Pancreas (tissue), 10 donors: ENCODE results near the gene IL16. TPM values are rescaled to one million over a fixed set of nuclear protein-coding genes. Genes with fewer than 3 reads are reported as not detected.
"Not testable (repeated sequence)": the region's sequence is repeated elsewhere in the genome, so short reads cannot be mapped to it uniquely, and the experiment has no call there.

ENCODE experiments used
- ATAC-seq, 4 donors: fragments of 200-7000 bp; cut with Tn5 transposase; one replicate each; pipeline versions ENCODE4 v1.8.0 to v1.9.1; 2020; ENCODE audit warnings: mild to moderate bottlenecking in 4 of 4, moderate library complexity in 4 of 4
- DNase-seq, 6 donors: peaks; one replicate each; pipeline ENCODE4 v3.0.0-alpha.2; 2020
- FAIRE-seq: peaks from 2 replicates; lab custom pipeline; 2012; peaks lifted over from hg19 to GRCh38; lab: Jason Lieb, UNC
- H3K27ac ChIP-seq, 4 donors: fragments of 200-600 bp; sonication (generic); 1 replicate in 3 of 4; 2 replicates in 1 of 4; pipeline versions ENCODE4 v1.5.0 to v1.8.0; 2020
- H3K27me3 ChIP-seq, 4 donors: fragments of 200-600 bp; one replicate each; pipeline ENCODE4 v1.8.0; 2021
- H3K36me3 ChIP-seq, 3 donors: fragments of 200-600 bp; sonication (generic) in 1 of 3; one replicate each; pipeline versions ENCODE4 v1.5.0 to v1.8.0; 2020 to 2021
- H3K4me1 ChIP-seq, 3 donors: fragments of 200-600 bp; one replicate each; pipeline ENCODE4 v1.8.0; 2021
- H3K4me3 ChIP-seq, 4 donors: fragments of 200-600 bp; sonication (generic) in 2 of 4; one replicate each; pipeline versions ENCODE4 v1.5.0 to v1.8.0; 2020 to 2021
- H3K9me3 ChIP-seq, 4 donors: fragments of 200-600 bp; one replicate each; pipeline ENCODE4 v1.8.0; 2021
- WGBS, 2 donors: extraction: QIAGEN DNeasy Blood & Tissue Kit; methylation state at CpG; one replicate each; pipeline ENCODE4 v1.1.7; 2013; 5-methylcytosine and 5-hydroxymethylcytosine counted together
- intact Hi-C, 3 donors: fragments of 100-400 bp; cut with DNase I; formaldehyde crosslinking; loops; one replicate each; pipeline versions ENCODE4 v1.11.1 to v1.14.2; 2022
- polyA plus RNA-seq, 2 donors: library from polyadenylated mRNA; stranded (reverse); fragments of 200-250 nt; gene quantifications; one replicate each; pipeline ENCODE4 v1.2.3, GENCODE V29; 2013
- total RNA-seq, 6 donors: library from RNA; stranded (reverse); fragmentation: NEBNext Ultra II Directional in 4 of 6; extraction: Animal tissue kit (Norgen Biotek cat#: 25700) in 4 of 6; gene quantifications; one replicate each; pipeline versions ENCODE4 v1.2.1 to v1.2.4, GENCODE V29; 2021 to 2023
- TF ChIP-seq, protein P1 (sequence below), 4 donors: fragments of 200-600 bp; sonication (generic) in 3 of 4; IDR thresholded peaks; one replicate each; pipeline versions ENCODE4 v1.5.0 to v1.8.0; 2021; ENCODE audit warnings: antibody characterized with exemption in 4 of 4
- donor health status: healthy with polysubstance abuse.
- donor health status: DM: no; HTN: no; CAD: no; lungs with moderate emphysema.
- donor health status: DM: no; HTN: no; CAD: no.
- donor health status: control.
- donor health status: control.
- donor health status: Bipolar disorder and iron deficiency.
- donor health status: DM: yes; HTN: yes; CAD: no.
- donor health status: DM: no; HTN: no; CAD: no.
- donor health status: DM: no; HTN: no; CAD: no.
- donor health status: DM: yes; HTN: yes; CAD: no.

Gene IL16
- total and polyA plus RNA-seq, 8 donors, result 0.79 to 7.0 (median 2.4) TPM

DNA sequence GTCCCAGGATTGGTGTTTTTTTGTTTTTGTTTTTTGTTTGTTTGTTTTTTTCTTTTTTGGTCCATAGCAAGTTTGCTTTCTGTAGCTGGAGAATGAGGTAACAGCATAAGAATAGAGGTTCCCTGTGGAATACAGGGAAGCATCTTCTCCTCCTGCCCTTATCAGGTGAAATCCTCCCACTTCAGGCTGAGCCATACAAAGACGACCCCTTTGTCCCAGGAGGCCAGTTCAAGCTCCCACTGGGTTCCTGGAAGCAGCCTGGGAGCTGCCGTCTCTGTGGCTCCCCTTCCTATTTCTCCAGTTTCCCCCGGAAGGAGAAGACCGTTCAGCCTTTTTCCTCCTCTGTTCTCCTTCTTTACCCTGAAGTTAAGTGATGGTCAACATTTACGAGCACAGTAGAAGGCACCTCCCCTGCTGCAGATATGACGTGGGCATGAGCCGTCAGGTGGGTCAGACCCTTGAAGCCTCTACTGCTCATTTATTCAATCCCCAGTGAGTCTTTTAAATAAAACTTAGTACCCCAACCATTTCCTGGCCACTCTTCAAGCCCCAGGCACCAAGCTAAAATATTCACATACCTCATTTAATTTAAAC, 1.1 kb downstream of the IL16 start:
- FAIRE-seq, result no peak
- no peak overlapping the region for H3K4me3 ChIP-seq
- TF ChIP-seq, protein P1, sequence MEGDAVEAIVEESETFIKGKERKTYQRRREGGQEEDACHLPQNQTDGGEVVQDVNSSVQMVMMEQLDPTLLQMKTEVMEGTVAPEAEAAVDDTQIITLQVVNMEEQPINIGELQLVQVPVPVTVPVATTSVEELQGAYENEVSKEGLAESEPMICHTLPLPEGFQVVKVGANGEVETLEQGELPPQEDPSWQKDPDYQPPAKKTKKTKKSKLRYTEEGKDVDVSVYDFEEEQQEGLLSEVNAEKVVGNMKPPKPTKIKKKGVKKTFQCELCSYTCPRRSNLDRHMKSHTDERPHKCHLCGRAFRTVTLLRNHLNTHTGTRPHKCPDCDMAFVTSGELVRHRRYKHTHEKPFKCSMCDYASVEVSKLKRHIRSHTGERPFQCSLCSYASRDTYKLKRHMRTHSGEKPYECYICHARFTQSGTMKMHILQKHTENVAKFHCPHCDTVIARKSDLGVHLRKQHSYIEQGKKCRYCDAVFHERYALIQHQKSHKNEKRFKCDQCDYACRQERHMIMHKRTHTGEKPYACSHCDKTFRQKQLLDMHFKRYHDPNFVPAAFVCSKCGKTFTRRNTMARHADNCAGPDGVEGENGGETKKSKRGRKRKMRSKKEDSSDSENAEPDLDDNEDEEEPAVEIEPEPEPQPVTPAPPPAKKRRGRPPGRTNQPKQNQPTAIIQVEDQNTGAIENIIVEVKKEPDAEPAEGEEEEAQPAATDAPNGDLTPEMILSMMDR (IDR thresholded peaks at IDR 0.05), result no peak

DNA sequence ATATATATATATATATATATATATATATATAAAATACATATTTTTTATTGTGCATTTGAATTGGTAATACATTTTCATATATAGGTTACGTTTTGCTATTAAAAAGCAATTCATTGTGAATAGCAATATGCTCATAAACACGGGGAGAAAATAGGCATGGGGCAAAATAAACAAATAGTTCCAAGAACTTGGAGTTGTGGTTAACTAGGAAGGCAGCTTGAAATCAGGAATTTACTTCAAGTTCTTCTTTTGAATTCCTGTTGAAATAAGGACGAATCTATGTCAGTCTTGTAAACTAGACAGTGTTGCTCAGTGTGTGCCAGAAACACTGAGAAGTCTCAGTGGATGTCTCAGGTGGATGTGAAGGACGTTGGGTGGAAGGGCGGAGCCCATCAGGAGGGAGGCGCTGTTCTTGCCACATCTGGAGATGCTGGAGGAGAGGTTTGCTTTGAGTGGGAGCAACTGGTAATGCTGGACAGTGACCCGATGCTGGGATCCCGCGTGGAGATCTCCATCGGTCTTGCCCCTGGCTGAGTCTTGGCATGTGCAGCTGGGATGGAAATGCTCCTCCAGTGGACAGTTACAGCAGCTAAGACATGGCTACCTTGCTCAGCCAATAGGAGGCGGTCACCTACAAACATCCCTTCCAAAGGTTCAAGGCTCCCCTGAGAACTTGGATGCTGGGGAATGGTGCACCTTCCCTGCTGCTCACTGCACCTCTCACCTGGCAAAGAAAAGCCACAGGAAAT, 2.5 kb downstream of the IL16 start:
- DNase-seq (no peak), ATAC-seq (no peak), FAIRE-seq (no peak)
- Histone ChIP-seq H3K4me3 (no peak overlapping the region), H3K4me1 (no peaks in the 10 kb centered on the region), H3K27ac (no peak overlapping the region), H3K36me3 (no peaks in the 10 kb centered on the region), H3K27me3 (no peaks in the 10 kb centered on the region), H3K9me3 (no peaks in the 10 kb centered on the region)
- 76 to 79% methylated on average over 11 of the region's 11 CpGs for WGBS, 2 donors
- TF ChIP-seq, protein P1 (IDR thresholded peaks at IDR 0.05), result no peak
- intact Hi-C loops, result no loop called here

More for the DNA sequence above, 1.1 kb downstream of the IL16 start:
- H3K9me3 ChIP-seq, result no peaks in the 10 kb centered on the region
- ATAC-seq (no peak), DNase-seq (no peak)
- WGBS, 2 donors, result 72 to 78% methylated on average over 7 of the region's 7 CpGs
- no peaks in the 10 kb centered on the region for H3K4me1 ChIP-seq
- intact Hi-C loops, result no loop called here
- H3K27me3 ChIP-seq, result no peaks in the 10 kb centered on the region
- H3K36me3 ChIP-seq, result no peaks in the 10 kb centered on the region
- no peak overlapping the region for H3K27ac ChIP-seq

DNA sequence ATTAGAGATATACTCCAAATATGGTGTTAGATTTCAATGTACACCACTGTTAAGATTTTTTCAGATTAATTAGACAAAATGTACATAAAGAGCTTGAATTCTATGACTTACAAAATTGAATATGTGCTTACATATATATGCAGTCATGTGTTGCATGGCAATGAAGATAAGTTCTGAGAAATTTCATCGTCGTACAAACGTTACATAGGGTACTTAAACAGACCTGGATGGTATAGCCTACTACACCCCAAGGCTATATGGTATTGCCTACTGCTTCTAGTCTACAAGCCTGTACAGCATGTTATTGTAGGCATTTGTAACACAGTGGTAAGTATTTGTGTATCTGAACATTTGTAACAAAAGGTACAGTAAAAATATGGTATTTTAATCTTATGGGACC, 9.3 kb downstream of the IL16 start:
- ATAC-seq, result no peak
- no peak for DNase-seq
- no peaks in the 10 kb centered on the region for H3K27me3 ChIP-seq
- H3K27ac ChIP-seq, result no peak overlapping the region
- no peaks in the 10 kb centered on the region for H3K4me1 ChIP-seq
- TF ChIP-seq, protein P1 (IDR thresholded peaks at IDR 0.05), result no peak
- no peaks in the 10 kb centered on the region for H3K9me3 ChIP-seq
- 82 to 83% methylated on average over 3 of the region's 3 CpGs for WGBS, 2 donors
- no peak for FAIRE-seq
- no peak overlapping the region for H3K4me3 ChIP-seq
- intact Hi-C loops, result no loop called here
- no peaks in the 10 kb centered on the region for H3K36me3 ChIP-seq

DNA sequence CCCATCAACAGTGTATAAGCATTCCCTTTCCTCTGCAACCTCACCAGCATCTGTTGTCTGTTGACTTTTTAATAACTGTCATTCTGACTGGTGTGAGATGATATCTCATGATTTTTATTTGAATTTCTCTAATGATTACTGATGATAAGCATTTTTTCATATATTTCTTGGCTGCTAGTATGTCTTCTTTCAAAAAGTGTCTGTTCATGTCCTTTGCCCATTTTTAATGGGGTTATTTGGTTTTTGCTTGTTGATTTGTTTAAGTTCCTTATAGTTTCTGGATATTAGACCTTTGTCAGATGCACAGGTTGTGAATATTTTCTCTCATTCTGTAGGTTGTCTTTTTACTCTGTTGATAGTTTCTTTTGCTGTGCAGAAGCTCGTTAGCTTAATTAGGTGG, 11.3 kb downstream of the IL16 start:
- H3K36me3 ChIP-seq, H3K27ac ChIP-seq, intact Hi-C loops, DNase-seq, H3K4me1 ChIP-seq, H3K9me3 ChIP-seq, FAIRE-seq, H3K4me3 ChIP-seq, H3K27me3 ChIP-seq, ATAC-seq: not testable (repeated sequence)
- 61 to 85% methylated on average over 1 of the region's 1 CpG for whole genome bisulfite sequencing, 2 donors

- Histone ChIP-seq H3K27ac (no peak overlapping the region), H3K9me3 (no peaks in the 10 kb centered on the region), H3K27me3 (no peaks in the 10 kb centered on the region), H3K36me3 (no peaks in the 10 kb centered on the region), H3K4me3 (no peak overlapping the region), H3K4me1 (no peaks in the 10 kb centered on the region)
- DNase-seq (no peak), FAIRE-seq (no peak), ATAC-seq (no peak)
- intact Hi-C loops, result no loop called here
- TF ChIP-seq, protein P1 (IDR thresholded peaks at IDR 0.05), result no peak
- 62 to 65% methylated on average over 5 of the region's 5 CpGs for WGBS, 2 donors
These were observed 13.0 kb downstream of the IL16 start for GRCh38 chr15:81209635-81210034.
